HG02642 (cell line): ENCODE results near the gene PEMT.
"Not testable (repeated sequence)": the region's sequence is repeated elsewhere in the genome, so short reads cannot be mapped to it uniquely, and the experiment has no call there.

Experiments used
- ATAC-seq: cut with Tn5 transposase; IDR thresholded peaks from one replicate; pipeline ENCODE4 v1.9.1; 2021; ENCODE audit warnings: mild to moderate bottlenecking; ENCODE audit not compliant: unreplicated experiment, poor library complexity

Gene PEMT

GRCh38 chr17:17591355-17592298, at the start of gene PEMT:
PEMT (minus strand) TSS chr17:17591708; CDS start chr17:17591626, 82 bp downstream.
- peak; percentile 94 for ATAC-seq

DNA sequence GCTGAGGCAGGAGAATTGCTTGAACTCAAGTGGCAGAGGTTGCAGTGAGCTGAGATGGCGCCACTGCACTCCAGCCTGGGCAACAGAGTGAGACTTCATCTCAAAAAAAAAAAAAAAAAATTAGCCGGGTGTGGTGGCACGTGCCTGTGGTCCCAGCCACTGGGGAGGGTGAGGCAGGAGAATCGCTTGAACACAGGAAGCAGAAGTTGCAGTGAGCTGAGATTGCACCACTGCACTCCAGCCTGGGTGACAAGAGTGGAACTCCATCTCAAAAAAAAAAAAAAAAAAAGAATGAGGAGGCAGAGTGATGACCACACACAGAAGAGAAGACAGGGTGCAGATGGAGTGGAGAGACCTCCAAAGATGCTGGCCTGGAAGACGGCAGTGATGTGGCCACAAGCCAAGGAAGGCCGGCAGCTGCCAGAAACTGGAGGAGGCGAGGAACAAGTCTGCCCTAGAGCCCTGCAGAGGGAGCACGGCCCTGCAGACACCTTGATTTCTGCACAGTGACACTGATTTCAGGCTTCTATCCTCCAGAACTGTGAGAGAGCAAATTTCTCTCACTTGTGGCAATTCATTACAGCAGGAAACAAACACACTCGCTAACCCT, 48.3 kb upstream of the PEMT start:
- ATAC-seq: not testable (repeated sequence)

DNA sequence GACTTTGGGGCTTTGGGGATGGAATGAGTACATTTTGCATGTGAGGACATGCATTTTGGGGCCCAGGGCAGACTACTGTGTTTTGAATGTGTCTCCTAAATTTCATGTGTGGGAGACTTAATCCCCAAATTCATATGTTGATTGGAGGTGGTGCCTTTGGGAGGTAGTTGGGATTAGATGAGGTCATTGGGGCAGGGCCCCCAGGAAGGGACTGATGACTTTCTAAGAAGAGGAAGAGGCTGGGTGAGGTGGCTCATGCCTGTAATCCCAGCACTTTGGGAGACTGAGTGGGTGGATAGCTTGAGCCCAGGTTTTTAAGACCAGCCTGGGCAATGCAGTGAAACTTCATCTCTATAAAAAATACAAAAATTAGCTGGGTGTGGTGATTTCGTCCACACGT, 47.0 kb upstream of the PEMT start:
- no peak for ATAC-seq

DNA sequence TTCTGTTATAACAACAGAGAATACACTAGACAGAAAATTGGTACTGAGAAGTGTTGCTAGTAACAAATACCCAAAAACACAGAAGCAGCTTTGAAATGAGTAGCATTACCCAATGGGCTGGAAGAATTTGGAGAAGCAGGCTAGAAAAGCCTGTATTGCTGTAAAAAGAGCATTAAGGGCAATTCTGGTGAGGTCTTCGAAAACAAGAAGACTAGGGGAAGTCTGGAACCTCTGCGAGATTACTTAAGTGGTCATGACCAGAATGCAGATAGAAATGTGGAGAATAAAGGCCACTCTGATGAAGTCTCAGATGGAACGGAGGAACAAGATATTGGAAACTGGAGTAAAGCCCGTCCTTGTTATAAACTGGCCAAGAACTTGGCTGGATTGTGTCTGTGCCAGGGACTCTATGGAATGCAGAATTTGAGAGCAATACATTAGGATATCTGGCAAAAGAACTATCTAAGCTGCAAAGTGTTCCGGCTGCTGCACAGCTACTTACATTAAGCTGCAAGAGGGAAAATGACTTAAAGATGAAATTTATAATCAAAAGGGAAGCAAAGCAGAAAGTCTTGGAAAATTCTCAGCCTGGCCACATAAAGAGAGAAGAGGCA, 44.9 kb upstream of the PEMT start:
- ATAC-seq: no peak

DNA sequence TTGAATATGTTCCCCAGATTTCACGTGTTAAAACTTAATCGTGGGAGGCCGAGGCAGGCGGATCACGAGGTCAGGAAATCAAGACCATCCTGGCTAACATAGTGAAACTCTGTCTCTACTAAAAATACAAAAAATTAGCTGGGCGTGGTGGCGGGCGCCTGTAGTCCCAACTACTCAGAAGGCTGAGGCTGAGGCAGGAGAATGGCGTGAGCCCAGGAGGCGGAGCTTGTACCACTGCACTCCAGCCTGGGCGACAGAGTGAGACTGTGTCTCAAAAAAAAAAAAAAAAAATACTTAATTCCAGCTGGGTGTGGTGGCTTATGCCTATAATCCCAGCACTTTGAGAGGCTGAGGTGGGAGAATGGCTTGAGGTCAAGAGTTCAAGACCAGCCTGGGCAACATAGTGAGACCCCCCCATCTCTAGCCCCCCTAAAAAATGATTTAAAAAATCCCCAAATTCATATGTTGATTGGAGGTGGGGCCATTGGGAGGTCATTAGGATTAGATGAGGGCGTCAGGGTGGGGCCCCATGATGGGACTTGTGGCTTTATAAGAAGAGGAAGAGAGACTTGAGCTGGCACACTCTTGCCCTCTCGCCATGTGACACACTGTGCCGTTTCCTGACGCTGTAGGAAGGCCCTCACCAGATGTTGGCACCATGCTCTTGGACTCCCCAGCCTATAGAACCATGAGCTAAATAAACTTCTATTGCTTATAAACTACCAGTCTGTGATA, 44.2 kb upstream of the PEMT start:
- not testable (repeated sequence) for ATAC-seq

DNA sequence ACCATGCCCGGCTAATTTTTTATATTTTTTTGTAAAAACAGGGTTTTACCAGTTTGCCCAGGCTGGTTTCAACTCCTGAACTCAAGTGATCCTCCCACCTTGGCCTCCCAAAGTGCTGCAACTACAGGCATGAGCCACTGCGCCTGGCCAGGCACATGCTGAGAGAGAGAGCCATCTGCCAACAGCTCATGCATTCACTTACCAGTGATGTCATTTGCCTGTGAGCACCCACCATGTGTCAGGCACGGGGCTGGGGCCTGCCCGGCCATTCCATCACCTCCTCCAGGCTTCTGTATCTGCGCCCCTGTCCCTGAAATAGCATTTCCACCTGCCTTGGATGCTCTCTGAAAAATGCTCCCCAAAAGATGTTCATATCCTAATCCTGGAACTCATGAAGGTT, 43.6 kb upstream of the PEMT start:
- no peak for ATAC-seq

DNA sequence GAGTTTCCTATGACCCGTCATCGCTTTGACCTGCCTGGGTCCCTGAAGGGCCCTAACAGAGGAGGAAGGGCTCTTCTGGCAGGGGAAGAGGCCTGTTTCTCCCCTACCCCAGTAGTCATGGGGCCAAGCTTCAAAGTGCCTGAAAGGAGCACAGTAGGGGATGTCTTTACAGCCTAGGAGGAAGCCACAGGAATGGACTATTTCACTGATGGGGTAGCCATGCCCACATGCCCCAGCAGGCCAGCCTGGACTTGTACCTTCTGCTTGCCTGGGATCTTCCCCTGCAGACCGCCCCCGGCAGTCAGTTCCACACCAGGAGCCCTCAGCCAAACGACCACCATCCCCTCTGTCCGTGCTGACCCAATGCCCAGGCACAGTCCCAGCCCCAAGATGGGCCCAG, 41.8 kb upstream of the PEMT start:
- ATAC-seq: no peak

- not testable (repeated sequence) for ATAC-seq
These were observed 41.2 kb upstream of the PEMT start for GRCh38 chr17:17632690-17633089.

DNA sequence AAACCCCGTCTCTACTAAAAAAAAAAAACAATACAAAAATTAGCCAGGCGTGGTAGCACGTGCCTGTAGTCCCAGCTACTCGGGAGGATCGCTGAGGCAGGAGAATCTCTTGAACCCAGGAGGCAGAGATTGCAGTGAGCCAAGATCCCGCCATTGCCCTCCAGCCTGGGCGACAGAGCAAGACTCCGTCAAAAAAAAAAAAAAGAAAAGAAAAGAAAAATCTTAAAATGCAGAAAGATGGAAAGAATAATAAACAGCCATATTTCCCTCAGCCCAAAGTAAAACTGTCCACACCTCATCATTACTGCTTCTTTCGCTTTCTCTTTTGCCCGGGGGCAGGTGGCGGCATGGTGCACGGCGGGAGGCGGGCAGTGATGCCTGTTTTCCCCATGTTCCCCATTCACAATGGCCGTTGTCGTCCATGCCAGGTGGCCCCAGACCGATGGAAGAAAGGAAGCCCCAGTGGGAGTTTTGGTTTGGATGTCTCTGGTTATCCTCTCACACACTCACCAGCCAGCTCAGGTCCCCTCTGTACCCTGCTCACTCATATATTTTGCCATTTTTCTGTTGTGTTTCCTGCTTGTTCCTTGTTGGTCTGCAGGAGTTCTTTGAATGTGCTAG, 37.0 kb upstream of the PEMT start:
- no peak for ATAC-seq

- no peak for ATAC-seq
These were observed 35.3 kb upstream of the PEMT start for GRCh38 chr17:17626840-17627239.

DNA sequence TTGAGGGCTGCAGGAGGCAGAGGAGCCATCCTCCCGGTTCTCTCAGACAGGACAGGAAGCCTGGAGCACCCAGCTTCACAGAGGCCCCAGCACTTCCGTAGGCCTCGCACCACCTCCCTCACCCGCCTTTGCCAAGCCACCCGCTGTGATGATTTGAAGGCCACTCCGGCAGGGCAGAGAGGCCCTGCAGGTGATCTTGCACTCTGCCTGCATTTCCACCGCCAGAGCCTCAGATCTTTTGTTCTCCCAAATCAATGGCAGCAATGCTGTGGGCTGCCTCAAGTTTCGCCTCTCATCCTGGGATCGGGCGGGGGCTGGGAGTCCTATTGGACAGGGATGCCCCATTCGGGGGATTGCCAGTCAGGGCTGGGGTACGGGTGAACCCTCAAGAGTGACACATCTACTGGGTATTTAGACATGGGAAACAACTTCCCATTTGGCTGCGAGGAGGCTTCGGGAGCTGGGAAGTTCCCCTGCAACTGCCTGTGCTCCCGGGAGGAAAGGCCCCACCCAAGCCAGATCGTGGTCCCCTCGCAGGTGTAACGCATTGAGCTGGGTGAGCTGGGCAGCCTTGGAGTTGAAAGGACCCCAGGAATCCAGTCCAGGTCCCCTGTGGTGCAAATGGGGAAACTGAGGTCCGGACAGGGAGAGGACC, 34.8 kb upstream of the PEMT start:
- no peak for ATAC-seq

- ATAC-seq: no peak
These were observed 33.2 kb upstream of the PEMT start for GRCh38 chr17:17624741-17625140.

DNA sequence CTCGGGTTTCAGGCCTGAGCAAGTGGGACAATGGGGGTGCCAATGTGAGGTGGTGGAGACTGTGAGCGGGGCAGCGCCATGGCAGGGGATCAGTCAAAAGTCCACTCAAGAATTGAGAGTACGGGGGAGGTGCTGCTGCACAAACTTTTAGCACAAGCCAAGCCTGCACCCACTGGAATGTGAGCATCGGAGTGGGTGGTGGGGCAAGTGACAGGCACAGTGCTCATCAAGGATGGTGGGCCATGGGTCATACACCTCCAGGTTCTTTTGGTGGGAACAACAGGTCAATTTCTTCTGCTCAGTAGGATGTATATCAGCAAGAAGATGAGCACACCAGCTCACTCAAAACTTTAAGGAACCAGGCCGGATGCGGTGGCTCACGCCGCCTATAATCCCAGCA, 32.4 kb upstream of the PEMT start:
- ATAC-seq: no peak

GRCh38 chr17:17621254-17621653, 29.7 kb upstream of the PEMT start:
- no peak for ATAC-seq

DNA sequence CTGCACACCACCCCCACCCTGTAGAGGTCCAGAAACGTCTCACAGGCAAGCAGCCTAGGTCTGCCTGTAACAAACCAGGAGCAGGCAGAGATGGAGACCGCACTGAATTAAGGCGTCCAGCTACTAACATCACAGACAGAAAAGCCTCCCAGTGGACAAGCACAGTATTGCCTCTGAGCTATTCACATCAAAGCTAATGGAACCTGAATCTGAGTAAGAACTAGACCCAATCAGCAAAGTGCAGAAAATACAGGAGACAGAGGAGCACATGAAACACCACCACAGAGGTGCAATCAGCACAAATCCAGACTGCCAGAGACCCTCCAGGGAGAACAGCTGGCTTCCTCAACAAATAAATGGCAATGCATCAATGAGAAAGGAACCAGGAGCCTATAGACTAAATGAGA, 22.2 kb upstream of the PEMT start:
- no peak for ATAC-seq

- ATAC-seq: no peak
These were observed 20.8 kb upstream of the PEMT start for GRCh38 chr17:17612085-17613022.

GRCh38 chr17:17609121-17609520, 17.6 kb upstream of the PEMT start:
- no peak for ATAC-seq

- no peak for ATAC-seq
These were observed 15.0 kb upstream of the PEMT start for GRCh38 chr17:17606416-17607000.
